Measurements from ENCODE around the gene LRCH1.
"Not testable (repeated sequence)": the region's sequence is repeated elsewhere in the genome, so short reads cannot be mapped to it uniquely, and the experiment has no call there.

DNA sequence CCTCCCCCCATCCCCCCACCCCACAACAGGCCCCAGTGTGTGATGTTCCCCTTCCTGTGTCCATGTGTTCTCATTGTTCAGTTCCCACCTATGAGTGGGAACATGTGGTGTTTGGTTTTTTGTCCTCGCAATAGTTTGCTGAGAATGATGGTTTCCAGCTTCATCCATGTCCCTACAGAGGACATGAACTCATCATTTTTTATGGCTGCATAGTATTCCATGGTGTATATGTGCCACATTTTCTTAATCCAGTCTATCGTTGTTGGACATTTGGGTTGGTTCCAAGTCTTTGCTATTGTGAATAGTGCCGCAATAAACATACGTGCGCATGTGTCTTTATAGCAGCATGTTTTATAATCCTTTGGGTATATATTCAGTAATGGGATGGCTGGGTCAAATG, 202.5 kb downstream of the LRCH1 start:
- not testable (repeated sequence) for TF ChIP-seq POLR2A (IDR thresholded peaks at IDR 0.05; ENCODE audit: low read length); GATA1 (IDR thresholded peaks at IDR 0.05; ENCODE audit: low read depth, low read length)

All from erythroblast (primary cell).